Measurements from ENCODE around the gene MRPL48. TPM values are rescaled to one million over a fixed set of nuclear protein-coding genes. Genes with fewer than 3 reads are reported as not detected.

Gene MRPL48
- total and polyA plus RNA-seq, 4 donors = 12.6 to 34.1 (median 20.0) TPM

GRCh38 chr11:73752216-73752867 lies 35.3 kb upstream of the MRPL48 start:
- no peak for DNase-seq (ENCODE audit: low spot score)
- no peak for TF ChIP-seq EGR1 (IDR thresholded peaks at IDR 0.05; ENCODE audit: low read depth in 2 of 2)
- no peak for TF ChIP-seq CTCF (IDR thresholded peaks at IDR 0.05; ENCODE audit: low read depth, low read length, missing input control)
- no peak for TF ChIP-seq RXRA (IDR thresholded peaks at IDR 0.05)
- TF ChIP-seq TAF1 (conservative IDR thresholded peaks at IDR 0.05) = no peak
- TF ChIP-seq FOXA2 (IDR thresholded peaks at IDR 0.05) = no peak
- TF ChIP-seq YY1 (IDR thresholded peaks at IDR 0.05) = no peak
- no peak for TF ChIP-seq ZBTB33 (IDR thresholded peaks at IDR 0.05)
- TF ChIP-seq HNF4A (conservative IDR thresholded peaks at IDR 0.05) = no peak
- TF ChIP-seq JUND (IDR thresholded peaks at IDR 0.05) = no peak
- no peak for TF ChIP-seq RAD21 (IDR thresholded peaks at IDR 0.05)
- TF ChIP-seq REST (IDR thresholded peaks at IDR 0.05) = no peak
- TF ChIP-seq GABPA (IDR thresholded peaks at IDR 0.05 in 1 of 2, conservative IDR thresholded peaks at IDR 0.05 in 1 of 2) = no peak
- TF ChIP-seq MAX (IDR thresholded peaks at IDR 0.05) = no peak
- no peaks in the 10 kb centered on the region for H3K9me3 ChIP-seq (ENCODE audit: control insufficient read depth in 4 of 4, low read length in 3 of 4)
- H3K27me3 ChIP-seq (ENCODE audit: control insufficient read depth in 4 of 4, insufficient read depth in 4 of 4, low read length in 3 of 4) = no peaks in the 10 kb centered on the region
- no peak overlapping the region for H3K4me3 ChIP-seq (ENCODE audit: low read depth in 1 of 3, low read length in 3 of 3)
- H3K9ac ChIP-seq (ENCODE audit: low read depth in 1 of 2, low read length in 2 of 2) = no peak overlapping the region
- no peak overlapping the region for H3K27ac ChIP-seq (ENCODE audit: low read depth in 1 of 2, low read length in 2 of 2)
- H3K4me1 ChIP-seq (ENCODE audit: control insufficient read depth in 4 of 4, insufficient read depth in 4 of 4, low read length in 3 of 4) = peaks cover 16 to 27% (median 25%) of the 10 kb centered on the region in 4 donors
- H3K36me3 ChIP-seq (ENCODE audit: control insufficient read depth in 4 of 4, insufficient read depth in 3 of 4, low read depth in 1 of 4, low read length in 3 of 4) = no peaks in the 10 kb centered on the region
- WGBS = 88% methylated on average over 14 of the region's 14 CpGs

- 85% methylated on average over 7 of the region's 7 CpGs for WGBS
- peaks cover 13 to 26% (median 23%) of the 10 kb centered on the region in 4 donors for H3K4me1 ChIP-seq (ENCODE audit: control insufficient read depth in 4 of 4, insufficient read depth in 4 of 4, low read length in 3 of 4)
These were observed 34.8 kb upstream of the MRPL48 start for GRCh38 chr11:73752903-73753302.

More at GRCh38 chr11:73752903-73753302, 34.8 kb upstream of the MRPL48 start:
- H3K27ac ChIP-seq (ENCODE audit: low read depth in 1 of 2, low read length in 2 of 2) = no peak overlapping the region
- no peaks in the 10 kb centered on the region for H3K36me3 ChIP-seq (ENCODE audit: control insufficient read depth in 4 of 4, insufficient read depth in 3 of 4, low read depth in 1 of 4, low read length in 3 of 4)
- H3K9me3 ChIP-seq (ENCODE audit: control insufficient read depth in 4 of 4, low read length in 3 of 4) = no peaks in the 10 kb centered on the region
- H3K27me3 ChIP-seq (ENCODE audit: control insufficient read depth in 4 of 4, insufficient read depth in 4 of 4, low read length in 3 of 4) = no peaks in the 10 kb centered on the region
- no peak overlapping the region for H3K4me3 ChIP-seq (ENCODE audit: low read depth in 1 of 3, low read length in 3 of 3)
- DNase-seq (ENCODE audit: low spot score) = no peak
- no peak overlapping the region for H3K9ac ChIP-seq (ENCODE audit: low read depth in 1 of 2, low read length in 2 of 2)
- no peak for TF ChIP-seq ATF3 (IDR thresholded peaks at IDR 0.05)
- TF ChIP-seq YY1 (IDR thresholded peaks at IDR 0.05) = no peak
- no peak for TF ChIP-seq ZBTB33 (IDR thresholded peaks at IDR 0.05)
- TF ChIP-seq FOXA1 (IDR thresholded peaks at IDR 0.05) = no peak
- TF ChIP-seq CTCF (IDR thresholded peaks at IDR 0.05; ENCODE audit: low read depth, low read length, missing input control) = no peak
- TF ChIP-seq NR2F2 (IDR thresholded peaks at IDR 0.05) = no peak
- TF ChIP-seq EGR1 (IDR thresholded peaks at IDR 0.05; ENCODE audit: low read depth in 2 of 2) = no peak
- no peak for TF ChIP-seq GABPA (IDR thresholded peaks at IDR 0.05 in 1 of 2, conservative IDR thresholded peaks at IDR 0.05 in 1 of 2)
